ENCODE results near the gene C1QL2.

C1QL2 gene

DNA sequence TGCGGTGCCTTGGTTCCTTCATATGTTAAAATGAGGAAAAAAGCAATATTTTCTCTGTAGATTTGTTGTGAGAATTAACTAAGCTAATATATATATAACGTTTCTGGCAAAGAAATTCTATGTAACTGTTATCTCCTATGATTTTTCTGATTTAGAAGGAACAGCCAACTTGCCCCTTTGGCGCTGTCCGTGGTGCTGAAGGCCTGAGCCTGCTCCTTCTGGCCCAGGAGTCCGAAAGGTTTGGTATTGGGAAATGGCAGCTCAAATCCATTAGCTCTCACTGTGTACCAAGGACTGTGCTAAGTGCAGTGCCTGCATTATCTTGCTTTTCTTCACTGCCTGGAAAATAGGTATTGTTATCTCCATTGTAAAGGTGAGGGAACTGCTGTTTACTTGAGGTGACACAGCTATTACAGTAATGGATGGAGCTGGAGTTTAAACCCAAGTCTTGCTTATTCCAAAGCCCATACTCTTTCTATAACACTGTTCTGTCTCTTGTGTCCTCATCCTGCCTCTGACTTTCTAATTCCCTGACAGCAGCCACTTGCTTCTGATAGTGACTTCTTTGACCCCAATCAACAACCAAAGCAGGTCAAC lies 52.2 kb downstream of the C1QL2 start:
- DNase-seq (ENCODE audit: low spot score) = peak; percentile 2

All from cerebellar cortex (tissue), 1 donor.